ENCODE data around the gene MGAT5B. TPM values are rescaled to one million over a fixed set of nuclear protein-coding genes. Genes with fewer than 3 reads are reported as not detected.

Gene MGAT5B
- total RNA-seq, 1 experiment from 2014 or later = 14.3 TPM

GRCh38 chr17:76966486-76967181, 98.4 kb downstream of the MGAT5B start:
- intact Hi-C loops (cut with micrococcal nuclease; ENCODE audit: unreplicated experiment) = loop anchor here (10.0 kb wide), 1 partner anchor 92 kb away; no protein-coding TSS in a partner anchor
- H3K79me2 ChIP-seq (ENCODE audit: low read depth) = no peaks in the 10 kb centered on the region
- ChIA-PET POLR2A (ENCODE audit: unreplicated experiment) (no interaction called here), CTCF (no interaction called here)
- H3K4me2 ChIP-seq = no peak overlapping the region
- peaks cover 16% of the 10 kb centered on the region for H3K4me1 ChIP-seq (replicated peaks; ENCODE audit: insufficient read depth)
- H3K27me3 ChIP-seq (ENCODE audit: insufficient read depth, low read depth) = no peaks in the 10 kb centered on the region
- H3F3A ChIP-seq (ENCODE audit: insufficient read depth, low read depth) = peaks cover 15% of the 10 kb centered on the region
- BruUV-seq (replicated peaks) = no TSS peak
- H3K36me3 ChIP-seq (ENCODE audit: low read depth) = no peaks in the 10 kb centered on the region
- TF ChIP-seq EZH2 (IDR thresholded peaks at IDR 0.05; ENCODE audit: low read depth) = no peak
- TF ChIP-seq, protein P1, sequence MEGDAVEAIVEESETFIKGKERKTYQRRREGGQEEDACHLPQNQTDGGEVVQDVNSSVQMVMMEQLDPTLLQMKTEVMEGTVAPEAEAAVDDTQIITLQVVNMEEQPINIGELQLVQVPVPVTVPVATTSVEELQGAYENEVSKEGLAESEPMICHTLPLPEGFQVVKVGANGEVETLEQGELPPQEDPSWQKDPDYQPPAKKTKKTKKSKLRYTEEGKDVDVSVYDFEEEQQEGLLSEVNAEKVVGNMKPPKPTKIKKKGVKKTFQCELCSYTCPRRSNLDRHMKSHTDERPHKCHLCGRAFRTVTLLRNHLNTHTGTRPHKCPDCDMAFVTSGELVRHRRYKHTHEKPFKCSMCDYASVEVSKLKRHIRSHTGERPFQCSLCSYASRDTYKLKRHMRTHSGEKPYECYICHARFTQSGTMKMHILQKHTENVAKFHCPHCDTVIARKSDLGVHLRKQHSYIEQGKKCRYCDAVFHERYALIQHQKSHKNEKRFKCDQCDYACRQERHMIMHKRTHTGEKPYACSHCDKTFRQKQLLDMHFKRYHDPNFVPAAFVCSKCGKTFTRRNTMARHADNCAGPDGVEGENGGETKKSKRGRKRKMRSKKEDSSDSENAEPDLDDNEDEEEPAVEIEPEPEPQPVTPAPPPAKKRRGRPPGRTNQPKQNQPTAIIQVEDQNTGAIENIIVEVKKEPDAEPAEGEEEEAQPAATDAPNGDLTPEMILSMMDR (conservative IDR thresholded peaks at IDR 0.05) = no peak
- no peak overlapping the region for H2AFZ ChIP-seq
- H3K9me3 ChIP-seq (ENCODE audit: insufficient read depth, low read depth) = no peaks in the 10 kb centered on the region
- H3K9me2 ChIP-seq (ENCODE audit: insufficient read depth) = no peaks in the 10 kb centered on the region
- H3K27ac ChIP-seq = no peak overlapping the region
- DNase-seq = no peak
- H3K4me3 ChIP-seq = no peak overlapping the region
- H4K20me1 ChIP-seq (ENCODE audit: insufficient read depth) = no peaks in the 10 kb centered on the region

DNA sequence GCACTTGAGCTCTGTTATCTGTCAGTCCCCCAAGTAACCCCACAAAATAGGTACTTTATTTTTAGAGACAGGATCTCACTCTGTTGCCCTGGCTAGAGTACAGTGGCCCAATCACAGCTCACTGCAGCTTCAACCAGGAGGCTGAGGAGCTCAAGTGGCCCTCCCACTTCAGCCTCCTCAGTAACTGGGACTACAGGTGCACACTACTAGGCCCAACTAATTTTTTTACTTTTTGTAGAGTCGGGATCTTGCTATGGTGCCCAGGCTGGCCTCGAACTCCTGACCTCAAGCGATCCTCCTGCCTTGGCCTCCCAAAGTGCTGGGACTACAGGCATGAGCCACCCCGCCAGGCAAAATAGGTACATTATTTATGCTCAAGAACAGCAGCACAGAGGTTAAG, 99.6 kb downstream of the MGAT5B start:
- Histone ChIP-seq H3K9me2 (ENCODE audit: insufficient read depth) (no peaks in the 10 kb centered on the region), H3K36me3 (ENCODE audit: low read depth) (no peaks in the 10 kb centered on the region), H3F3A (ENCODE audit: insufficient read depth, low read depth) (peaks cover 15% of the 10 kb centered on the region), H3K4me3 (no peak overlapping the region), H3K27ac (no peak overlapping the region), H2AFZ (no peak overlapping the region), H3K4me2 (peak overlapping the region; percentile 98; the same call in 1 of the 2 replicates), H3K79me2 (ENCODE audit: low read depth) (no peaks in the 10 kb centered on the region), H3K27me3 (ENCODE audit: insufficient read depth, low read depth) (no peaks in the 10 kb centered on the region), H4K20me1 (ENCODE audit: insufficient read depth) (no peaks in the 10 kb centered on the region), H3K9me3 (ENCODE audit: insufficient read depth, low read depth) (no peaks in the 10 kb centered on the region), H3K4me1 (replicated peaks; ENCODE audit: insufficient read depth) (peaks cover 16% of the 10 kb centered on the region)
- DNase-seq = no peak
- TF ChIP-seq EZH2 (IDR thresholded peaks at IDR 0.05; ENCODE audit: low read depth) = no peak
- TF ChIP-seq, protein P1 (conservative IDR thresholded peaks at IDR 0.05) = no peak
- no TSS peak for BruUV-seq (replicated peaks)
- intact Hi-C loops (cut with micrococcal nuclease; ENCODE audit: unreplicated experiment) = loop anchor here (10.0 kb wide), 1 partner anchor 93 kb away; no protein-coding TSS in a partner anchor
- ChIA-PET POLR2A (ENCODE audit: unreplicated experiment) (no interaction called here), CTCF (no interaction called here)

DNA sequence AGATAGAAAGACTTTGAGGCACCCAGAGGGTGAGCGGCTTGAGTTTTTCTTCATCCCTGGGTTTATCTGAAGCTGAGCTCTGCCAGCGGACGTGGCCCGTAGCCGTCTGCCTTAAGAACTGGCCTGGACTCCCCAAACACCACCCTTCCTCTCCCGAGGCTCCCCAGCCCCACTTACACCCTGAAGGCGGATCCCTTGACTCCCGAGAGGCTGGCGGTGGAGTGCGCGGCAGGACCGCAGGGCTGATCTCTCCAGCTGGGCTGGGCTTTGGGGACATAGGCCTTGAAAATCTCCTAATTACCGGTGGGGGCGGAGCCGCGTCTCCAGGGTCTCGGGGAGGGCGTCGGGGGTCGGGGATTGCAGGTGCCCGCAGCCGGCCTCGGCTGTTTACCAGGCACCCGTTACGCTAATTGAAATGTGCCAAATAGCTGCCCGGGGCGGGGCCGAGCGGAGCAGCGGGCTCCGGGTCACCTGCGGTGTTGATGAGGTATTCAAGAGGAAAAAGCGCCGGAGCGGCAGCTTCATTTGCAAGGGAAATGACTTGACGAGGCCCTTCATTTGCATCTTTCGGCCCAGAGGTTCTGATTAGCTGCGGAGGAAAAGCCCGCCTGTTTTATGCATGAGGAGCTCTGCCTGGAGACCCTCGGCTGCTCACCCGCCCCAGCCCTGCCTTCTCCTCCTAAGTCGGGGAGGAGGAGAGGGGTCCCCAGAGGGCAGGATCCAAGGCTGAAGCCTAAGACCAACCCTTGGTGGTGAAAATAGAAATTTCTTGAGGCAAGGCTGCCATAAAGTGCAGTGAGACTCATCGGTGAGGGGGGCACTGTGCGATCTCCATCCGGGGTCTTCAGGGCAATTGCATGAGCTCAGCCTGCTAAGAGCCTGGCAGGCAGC, 100.7 kb downstream of the MGAT5B start:
- no peaks in the 10 kb centered on the region for H3K9me3 ChIP-seq (ENCODE audit: insufficient read depth, low read depth)
- DNase-seq = peak; percentile 60 to 69
- peak overlapping the region; percentile 98 for H3K4me2 ChIP-seq
- H3K4me3 ChIP-seq = peak overlapping the region; percentile 59
- H4K20me1 ChIP-seq (ENCODE audit: insufficient read depth) = no peaks in the 10 kb centered on the region
- TF ChIP-seq, protein P1 (conservative IDR thresholded peaks at IDR 0.05) = no peak
- no peak for TF ChIP-seq EZH2 (IDR thresholded peaks at IDR 0.05; ENCODE audit: low read depth)
- intact Hi-C loops (cut with micrococcal nuclease; ENCODE audit: unreplicated experiment) = loop anchor here (10.0 kb wide), 1 partner anchor 94 kb away; no protein-coding TSS in a partner anchor
- H3K9me2 ChIP-seq (ENCODE audit: insufficient read depth) = no peaks in the 10 kb centered on the region
- H3K4me1 ChIP-seq (replicated peaks; ENCODE audit: insufficient read depth) = peaks cover 16% of the 10 kb centered on the region
- BruUV-seq (replicated peaks) = no TSS peak
- H2AFZ ChIP-seq = peak overlapping the region; percentile 78
- CTCF ChIA-PET = no interaction called here
- H3K36me3 ChIP-seq (ENCODE audit: low read depth) = no peaks in the 10 kb centered on the region
- H3K79me2 ChIP-seq (ENCODE audit: low read depth) = no peaks in the 10 kb centered on the region
- peaks cover 15% of the 10 kb centered on the region for H3F3A ChIP-seq (ENCODE audit: insufficient read depth, low read depth)
- 0 out of 2 replicates have a peak overlapping the region, but pooled peaks have one; percentile 21 for H3K27ac ChIP-seq
- POLR2A ChIA-PET (ENCODE audit: unreplicated experiment) = interaction anchor here (0.5 to 0.8 kb wide), 3 partner anchors 14 to 172 kb away, joined by 5 to 19 read pairs (median 5); partner anchors contain the start of gene SEC14L1
- no peaks in the 10 kb centered on the region for H3K27me3 ChIP-seq (ENCODE audit: insufficient read depth, low read depth)

All from PC-9 (cell line).